H1 (cell line): ENCODE results near the gene HIBCH. TPM values are rescaled to one million over a fixed set of nuclear protein-coding genes. Genes with fewer than 3 reads are reported as not detected.

Experiments used
- CTCF ChIA-PET: fragments of 300-600 bp; sonication (Branson Sonifier 250); formaldehyde crosslinking; loops from one replicate; lab custom pipeline; 2021; ENCODE audit not compliant: partially characterized antibody; lab: Charles Lee
- POLR2A ChIA-PET: fragments of 300-600 bp; sonication (Branson Sonifier 250); formaldehyde crosslinking; loops from one replicate; lab custom pipeline; 2021; ENCODE audit warnings: inconsistent platforms; ENCODE audit not compliant: partially characterized antibody; lab: Charles Lee
- DNase-seq, 2 experiments: peaks; one replicate each; pipeline versions ENCODE4 v3.0.0 to v3.0.0-alpha.2; 2010 to 2022; ENCODE audit warnings: low spot score in 2 of 2, low read depth in 1 of 2, mixed read lengths in 1 of 2
- FAIRE-seq: peaks from 2 replicates; lab custom pipeline; 2011; peaks lifted over from hg19 to GRCh38; lab: Jason Lieb, UNC
- H2AFZ ChIP-seq: 2 replicates; pipeline ENCODE4 v1.8.1; 2012; ENCODE audit warnings: low read length, inconsistent platforms
- H2AK5ac ChIP-seq: 2 replicates; pipeline ENCODE4 v1.6.1; 2013; ENCODE audit warnings: low read depth, low read length
- H2BK120ac ChIP-seq: replicated peaks from 2 replicates; pipeline ENCODE3; 2013; ENCODE audit warnings: low read depth, low read length, inconsistent platforms
- H2BK12ac ChIP-seq: 2 replicates; pipeline ENCODE4 v1.6.1; 2013; ENCODE audit warnings: low read depth, low read length
- H2BK15ac ChIP-seq: 2 replicates; pipeline ENCODE4 v1.6.1; 2013; ENCODE audit warnings: low read length
- H2BK20ac ChIP-seq: 2 replicates; pipeline ENCODE4 v1.6.1; 2013; ENCODE audit warnings: low read length
- H2BK5ac ChIP-seq: 2 replicates; pipeline ENCODE4 v1.6.1; 2013; ENCODE audit warnings: low read depth, low read length
- H3K14ac ChIP-seq: 2 replicates; pipeline ENCODE4 v1.6.1; 2013; ENCODE audit warnings: inconsistent platforms; ENCODE audit not compliant: insufficient read length
- H3K18ac ChIP-seq: 2 replicates; pipeline ENCODE4 v1.6.1; 2013; ENCODE audit warnings: low read length; ENCODE audit errors: extremely low read depth
- H3K23ac ChIP-seq: 2 replicates; pipeline ENCODE4 v1.6.1; 2013; ENCODE audit warnings: inconsistent platforms; ENCODE audit not compliant: insufficient read length
- H3K23me2 ChIP-seq: 2 replicates; pipeline ENCODE4 v1.6.1; 2013; ENCODE audit warnings: low read depth, low read length
- H3K27ac ChIP-seq: 2 replicates; pipeline ENCODE4 v1.6.1; 2011; ENCODE audit warnings: low read depth, low read length, inconsistent platforms
- H3K27me3 ChIP-seq, 4 experiments: replicated peaks in 1 of 4; 1 replicate in 1 of 4; 2 replicates in 3 of 4; pipeline versions ENCODE4 v1.6.1 to v1.8.1; 2011 to 2013; ENCODE audit warnings: low read length in 3 of 4, mild to moderate bottlenecking in 3 of 4, inconsistent platforms in 2 of 4, mixed read lengths in 2 of 4, moderate library complexity in 1 of 4; ENCODE audit not compliant: control insufficient read depth in 3 of 4, insufficient read depth in 3 of 4; ENCODE audit errors: extremely low read depth in 1 of 4
- H3K36me3 ChIP-seq, 4 experiments: 2 replicates each; pipeline versions ENCODE4 v1.6.1 to v1.8.1; 2011 to 2013; ENCODE audit warnings: mild to moderate bottlenecking in 4 of 4, low read length in 3 of 4, moderate library complexity in 2 of 4, control low read depth in 1 of 4, inconsistent platforms in 1 of 4; ENCODE audit not compliant: insufficient read depth in 4 of 4, control insufficient read depth in 2 of 4
- H3K4ac ChIP-seq: replicated peaks from 2 replicates; pipeline ENCODE3; 2013; ENCODE audit warnings: low read length, low read depth, mixed read lengths, inconsistent platforms; ENCODE audit not compliant: insufficient read length
- H3K4me1 ChIP-seq, 4 experiments: replicated peaks in 1 of 4; 1 replicate in 1 of 4; 2 replicates in 3 of 4; pipeline versions ENCODE4 v1.6.1 to v1.8.1; 2011 to 2013; ENCODE audit warnings: low read length in 3 of 4, inconsistent platforms in 2 of 4, mixed read lengths in 1 of 4; ENCODE audit not compliant: insufficient read depth in 4 of 4, control insufficient read depth in 3 of 4
- H3K4me2 ChIP-seq, 2 experiments: 2 replicates each; pipeline versions ENCODE4 v1.6.1 to v1.8.1; 2011 to 2013; ENCODE audit warnings: low read depth in 2 of 2, low read length in 2 of 2, control low read depth in 1 of 2, inconsistent platforms in 1 of 2, mild to moderate bottlenecking in 1 of 2; ENCODE audit not compliant: insufficient read depth in 1 of 2
- H3K4me3 ChIP-seq, 4 experiments: fragments of 200-600, 300-600 bp in 1 of 4; sonication (generic), shearing (Covaris generic), sonication (Bioruptor Twin) in 1 of 4; 2 replicates each; pipeline versions ENCODE4 v1.5.1 to v1.8.1; 2011 to 2016; ENCODE audit warnings: low read length in 4 of 4, low read depth in 3 of 4, control low read depth in 2 of 4, inconsistent platforms in 2 of 4, mild to moderate bottlenecking in 2 of 4, mixed read lengths in 1 of 4, moderate library complexity in 1 of 4; ENCODE audit not compliant: insufficient read depth in 2 of 4; ENCODE audit errors: extremely low read depth in 1 of 4
- H3K56ac ChIP-seq: replicated peaks from 2 replicates; pipeline ENCODE3; 2013; ENCODE audit warnings: low read depth, mild to moderate bottlenecking, mixed read lengths, low read length, inconsistent platforms; ENCODE audit not compliant: insufficient read length
- H3K79me1 ChIP-seq: 2 replicates; pipeline ENCODE4 v1.6.1; 2013; ENCODE audit warnings: low read depth, low read length, control low read depth
- H3K79me2 ChIP-seq, 2 experiments: 2 replicates each; pipeline versions ENCODE4 v1.6.1 to v1.8.1; 2012 to 2013; ENCODE audit warnings: low read length in 2 of 2, mild to moderate bottlenecking in 2 of 2, inconsistent platforms in 1 of 2; ENCODE audit not compliant: insufficient read depth in 2 of 2, control insufficient read depth in 1 of 2
- H3K9ac ChIP-seq, 4 experiments: replicated peaks in 1 of 4; 1 replicate in 1 of 4; 2 replicates in 3 of 4; pipeline versions ENCODE4 v1.6.1 to v1.8.1; 2011 to 2013; ENCODE audit warnings: low read depth in 3 of 4, low read length in 3 of 4, control low read depth in 2 of 4, mild to moderate bottlenecking in 2 of 4, moderate library complexity in 2 of 4, inconsistent platforms in 1 of 4; ENCODE audit errors: extremely low read depth in 1 of 4
- H3K9me3 ChIP-seq, 2 experiments: 2 replicates each; pipeline versions ENCODE4 v1.6.1 to v1.8.1; 2012 to 2013; ENCODE audit warnings: mild to moderate bottlenecking in 2 of 2, moderate library complexity in 2 of 2, control low read depth in 1 of 2, inconsistent platforms in 1 of 2, low read depth in 1 of 2, low read length in 1 of 2, mixed read lengths in 1 of 2; ENCODE audit not compliant: insufficient read depth in 2 of 2
- H4K20me1 ChIP-seq, 2 experiments: replicated peaks in 1 of 2; 2 replicates each; pipeline versions ENCODE3 to v1.8.1; 2011 to 2013; ENCODE audit warnings: inconsistent platforms in 2 of 2, low read length in 2 of 2, mild to moderate bottlenecking in 1 of 2; ENCODE audit not compliant: insufficient read depth in 2 of 2, control insufficient read depth in 1 of 2
- H4K5ac ChIP-seq: 2 replicates; pipeline ENCODE4 v1.6.1; 2013; ENCODE audit warnings: low read length, low read depth, mixed read lengths, inconsistent platforms; ENCODE audit not compliant: insufficient read length
- H4K8ac ChIP-seq: 2 replicates; pipeline ENCODE4 v1.8.0; 2013; ENCODE audit warnings: mild to moderate bottlenecking, moderate library complexity, low read length, inconsistent platforms; ENCODE audit not compliant: insufficient read depth; ENCODE audit errors: extremely low read depth
- H4K91ac ChIP-seq: replicated peaks from 2 replicates; pipeline ENCODE3; 2013; ENCODE audit warnings: low read length, mixed read lengths, inconsistent platforms; ENCODE audit not compliant: insufficient read length
- ASH2L ChIP-seq: fragments of 200-600, 300-600 bp; sonication (generic); IDR thresholded peaks from one replicate; pipeline ENCODE4 v1.7.1; 2017; ENCODE audit warnings: low read length
- CEBPB ChIP-seq: IDR thresholded peaks from 2 replicates; pipeline ENCODE4 v1.6.1; 2012; ENCODE audit warnings: low read depth, low read length
- WGBS, 2 experiments: shearing (Covaris generic) in 1 of 2; methylation state at CpG; one replicate each; pipeline versions ENCODE4 v1.1.6 to v1.1.7; 2013 to 2015; ENCODE audit warnings: low lambda C conversion rate in 2 of 2, mixed read lengths in 2 of 2, inconsistent platforms in 1 of 2, low coverage in 1 of 2, missing lambda C conversion rate in 1 of 2; ENCODE audit not compliant: insufficient replicate concordance in 2 of 2, insufficient coverage in 1 of 2, insufficient read length in 1 of 2; ENCODE audit errors: extremely low coverage in 1 of 2, missing lambda C conversion rate in 1 of 2; 5-methylcytosine and 5-hydroxymethylcytosine counted together
- polyA plus RNA-seq, 7 experiments: library from polyadenylated mRNA; depleted of rRNA in 3 of 7; stranded (reverse) in 5 of 7; unstranded in 2 of 7; fragments of >200 nt in 5 of 7; fragments of 200-250 nt in 2 of 7; gene quantifications; 1 replicate in 5 of 7; 2 replicates in 1 of 7; 4 replicates in 1 of 7; pipeline versions ENCODE4 v1.2.1 to v1.2.3, GENCODE V29; 2011 to 2013; ENCODE audit warnings: missing spikeins in 2 of 7, mixed read lengths in 2 of 7
- total RNA-seq: library from RNA; stranded (reverse); fragmentation: NEBNext Ultra II Directional; extraction: Animal tissue kit (Norgen Biotek cat#: 25700); gene quantifications from 2 replicates; pipeline ENCODE4 v1.2.1, GENCODE V29; 2021

Gene HIBCH
- total and polyA plus RNA-seq, 2 of the 8 experiments (the other 6 are each of a cell fraction or from before 2014, with no cell fraction given), result 7.5 to 31.8 TPM

GRCh38 chr2:190355968-190356644 lies 36.5 kb upstream of the HIBCH start:
- TF ChIP-seq ASH2L, result no peak
- peak; percentile 66 for TF ChIP-seq CEBPB
- Histone ChIP-seq H3K9me3 (no peaks in the 10 kb centered on the region), H3K79me1 (no peaks in the 10 kb centered on the region), H3K18ac (no peak overlapping the region), H3K79me2 (no peaks in the 10 kb centered on the region), H2BK15ac (no peak overlapping the region), H3K56ac (no peak overlapping the region), H3K4me3 (no peak overlapping the region), H4K91ac (no peak overlapping the region), H2BK120ac (no peak overlapping the region), H2AK5ac (no peak overlapping the region), H2BK12ac (no peak overlapping the region), H3K4me1 (no peaks in the 10 kb centered on the region), H2AFZ (peak overlapping the region; percentile 97), H3K4me2 (no peak overlapping the region), H3K23ac (no peak overlapping the region), H3K9ac (no peak overlapping the region), H4K20me1 (no peaks in the 10 kb centered on the region), H3K27me3 (no peaks in the 10 kb centered on the region), H3K23me2 (no peaks in the 10 kb centered on the region), H3K4ac (no peak overlapping the region), H3K36me3 (no peaks in the 10 kb centered on the region), H2BK20ac (no peak overlapping the region), H4K5ac (no peak overlapping the region), H2BK5ac (no peak overlapping the region), H3K27ac (no peak overlapping the region), H4K8ac (no peak overlapping the region), H3K14ac (no peak overlapping the region)
- DNase-seq, result no peak
- ChIA-PET CTCF (interaction anchor here (0.6 to 2.1 kb wide), 6 partner anchors 11 to 697 kb away, joined by 3 to 7 read pairs (median 4); partner anchors contain the start of gene HIBCH), POLR2A (no interaction called here)
- no peak for FAIRE-seq
- 79% methylated on average over 6 of the region's 6 CpGs; no CpG with 5 or more reads in 1 of the 2 experiments for WGBS, 2 experiments
